NCI-H1436 (cell line): ENCODE results near the gene PTRH1.
"Not testable (repeated sequence)": the region's sequence is repeated elsewhere in the genome, so short reads cannot be mapped to it uniquely, and the experiment has no call there.

Experiments used
- DNase-seq: peaks from one replicate; lab custom pipeline; 2025; lab: John Stamatoyannopoulos, UW

PTRH1 gene

DNA sequence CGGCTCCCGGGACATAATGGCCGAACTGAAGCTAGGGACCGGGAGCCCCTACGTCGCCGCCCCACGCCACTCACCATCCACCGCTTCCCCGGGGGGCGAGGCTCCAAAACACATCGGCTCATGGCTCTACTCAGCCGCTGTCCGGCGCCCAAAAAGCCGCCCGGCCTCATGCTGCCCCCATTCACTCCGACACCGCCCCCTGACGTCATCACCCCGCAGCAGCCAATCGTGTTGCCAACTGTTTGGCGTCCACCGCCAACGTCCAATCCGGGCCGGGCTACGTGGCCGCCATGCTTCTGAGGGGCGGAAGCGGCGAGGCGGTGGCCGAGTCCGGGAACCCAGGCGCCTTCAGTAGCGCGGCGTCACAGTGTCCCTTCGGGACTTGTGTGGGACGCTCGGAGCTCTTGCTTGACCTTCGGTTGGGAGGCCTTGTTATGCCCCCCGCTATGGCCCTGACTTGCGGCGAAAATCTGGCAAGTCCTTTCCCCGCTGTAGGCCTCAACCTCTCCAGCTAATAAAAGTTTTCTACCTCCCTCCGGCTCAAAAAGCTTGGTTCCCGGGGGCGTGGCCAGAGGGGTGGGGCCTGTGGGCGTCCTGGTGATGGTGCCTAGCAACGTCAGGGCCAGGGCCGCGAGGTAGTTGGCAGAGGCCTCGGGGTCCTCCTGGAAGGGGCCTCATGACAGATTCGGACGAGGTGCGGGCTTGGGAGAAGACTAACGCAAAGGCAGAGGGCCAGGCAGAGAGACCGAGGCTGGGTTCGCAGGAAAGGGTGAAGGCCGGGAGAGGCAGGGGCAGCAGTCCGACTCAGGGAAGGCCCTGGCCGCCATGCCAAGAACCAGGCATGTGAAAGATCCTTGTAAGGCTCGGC, at the start of gene PTRH1, which contains the start of gene TTC16:
TSS of gene PTRH1 (minus strand) at position 194 of the 868 bp plus-strand sequence. CDS start at position 170, 24 bp downstream.
TSS of gene TTC16 (plus strand) at position 610 of the 868 bp plus-strand sequence. CDS start at position 677, 67 bp downstream.
- DNase-seq, result peak; percentile 92

- no peak for DNase-seq
Observed at GRCh38 chr9:127763918-127764384, 48.5 kb upstream of the PTRH1 start.

DNA sequence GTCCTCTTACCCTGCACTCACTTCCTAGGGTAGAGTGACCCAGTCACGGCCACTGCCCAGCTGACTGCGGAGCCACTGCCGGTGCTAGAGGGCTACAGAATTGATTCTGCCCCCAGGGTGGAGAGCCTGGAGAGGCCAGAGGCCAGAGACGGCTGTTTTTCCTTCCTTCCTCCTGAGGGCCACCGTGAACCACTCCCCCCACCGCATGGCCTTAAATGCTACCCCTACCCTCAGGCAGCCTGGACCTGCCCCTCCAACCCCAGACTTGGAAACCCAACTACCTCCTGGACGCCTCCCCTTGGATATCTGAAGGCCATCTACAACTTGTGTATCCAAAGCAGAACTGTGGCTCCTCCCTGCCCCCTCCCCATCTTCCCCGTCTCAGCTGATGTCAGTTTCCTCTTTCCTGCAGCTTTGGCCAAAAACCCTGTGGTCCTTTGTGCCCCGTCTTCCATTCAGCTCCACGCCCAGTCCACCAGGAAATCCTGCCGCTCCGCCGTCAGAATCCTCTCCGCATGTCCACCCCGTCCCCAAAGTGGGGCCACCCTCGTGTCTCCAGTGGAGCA, 46.7 kb upstream of the PTRH1 start:
- DNase-seq, result no peak

- DNase-seq, result no peak
Observed at GRCh38 chr9:127761491-127761956, 46.1 kb upstream of the PTRH1 start.

DNA sequence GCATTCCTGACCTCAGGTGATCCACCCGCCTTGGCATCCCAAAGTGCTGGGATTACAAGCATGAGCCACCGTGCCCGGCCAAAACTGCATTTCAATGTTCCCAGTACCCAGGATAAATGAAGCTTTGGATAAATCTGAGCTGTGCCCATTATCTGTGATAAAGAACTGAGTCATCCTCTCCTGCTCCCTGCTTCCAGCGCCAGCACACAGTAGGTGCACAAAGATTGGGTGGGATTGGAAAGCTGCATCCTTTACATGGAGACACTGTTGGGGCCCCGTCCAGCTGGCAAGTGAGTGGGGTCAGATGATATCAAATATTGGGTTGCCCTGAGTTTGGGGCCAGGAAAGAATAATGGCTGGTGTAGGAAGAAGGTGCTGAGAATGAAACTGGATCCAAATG, 45.6 kb upstream of the PTRH1 start:
- DNase-seq, result no peak

- DNase-seq, result no peak
Observed at GRCh38 chr9:127758843-127759242, 43.4 kb upstream of the PTRH1 start.

DNA sequence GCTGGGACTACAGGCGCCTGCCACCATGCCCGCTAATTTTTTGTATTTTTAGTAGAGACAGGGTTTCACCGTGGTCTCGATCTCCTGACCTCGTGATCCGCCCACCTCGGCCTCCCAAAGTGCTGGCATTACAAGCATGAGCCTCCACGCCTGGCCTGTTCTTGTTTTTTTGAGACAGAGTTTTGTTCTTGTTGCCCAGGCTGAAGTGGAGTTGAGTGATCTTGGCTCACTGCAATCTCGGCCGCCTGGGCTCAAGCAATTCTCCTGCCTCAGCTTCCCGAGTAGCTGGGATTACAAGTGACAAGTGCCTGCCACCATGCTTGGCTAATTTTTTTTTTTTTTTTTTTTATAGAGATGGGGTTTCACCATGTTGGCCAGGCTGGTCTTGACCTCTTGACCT, 41.3 kb upstream of the PTRH1 start:
- not testable (repeated sequence) for DNase-seq

DNA sequence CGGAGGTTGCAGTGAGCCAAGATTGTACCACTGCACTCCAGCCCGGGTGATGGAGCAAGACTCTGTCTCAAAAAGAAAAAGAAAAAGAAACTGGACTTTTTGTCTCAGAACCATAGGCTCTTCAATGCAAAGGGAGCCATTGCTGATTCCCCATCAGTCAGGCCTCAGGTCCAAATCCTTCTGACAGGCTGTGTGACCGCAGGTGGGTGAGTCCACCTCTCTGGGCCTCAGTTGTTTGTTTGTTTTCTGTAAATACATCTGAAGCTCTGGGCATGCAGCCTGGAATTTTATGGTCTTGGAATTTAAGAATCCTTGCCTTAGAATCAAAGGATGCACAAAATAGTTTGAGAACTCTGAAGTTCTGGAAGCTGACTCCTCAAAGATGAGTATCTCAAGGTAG, 40.8 kb upstream of the PTRH1 start:
- DNase-seq, result no peak

DNA sequence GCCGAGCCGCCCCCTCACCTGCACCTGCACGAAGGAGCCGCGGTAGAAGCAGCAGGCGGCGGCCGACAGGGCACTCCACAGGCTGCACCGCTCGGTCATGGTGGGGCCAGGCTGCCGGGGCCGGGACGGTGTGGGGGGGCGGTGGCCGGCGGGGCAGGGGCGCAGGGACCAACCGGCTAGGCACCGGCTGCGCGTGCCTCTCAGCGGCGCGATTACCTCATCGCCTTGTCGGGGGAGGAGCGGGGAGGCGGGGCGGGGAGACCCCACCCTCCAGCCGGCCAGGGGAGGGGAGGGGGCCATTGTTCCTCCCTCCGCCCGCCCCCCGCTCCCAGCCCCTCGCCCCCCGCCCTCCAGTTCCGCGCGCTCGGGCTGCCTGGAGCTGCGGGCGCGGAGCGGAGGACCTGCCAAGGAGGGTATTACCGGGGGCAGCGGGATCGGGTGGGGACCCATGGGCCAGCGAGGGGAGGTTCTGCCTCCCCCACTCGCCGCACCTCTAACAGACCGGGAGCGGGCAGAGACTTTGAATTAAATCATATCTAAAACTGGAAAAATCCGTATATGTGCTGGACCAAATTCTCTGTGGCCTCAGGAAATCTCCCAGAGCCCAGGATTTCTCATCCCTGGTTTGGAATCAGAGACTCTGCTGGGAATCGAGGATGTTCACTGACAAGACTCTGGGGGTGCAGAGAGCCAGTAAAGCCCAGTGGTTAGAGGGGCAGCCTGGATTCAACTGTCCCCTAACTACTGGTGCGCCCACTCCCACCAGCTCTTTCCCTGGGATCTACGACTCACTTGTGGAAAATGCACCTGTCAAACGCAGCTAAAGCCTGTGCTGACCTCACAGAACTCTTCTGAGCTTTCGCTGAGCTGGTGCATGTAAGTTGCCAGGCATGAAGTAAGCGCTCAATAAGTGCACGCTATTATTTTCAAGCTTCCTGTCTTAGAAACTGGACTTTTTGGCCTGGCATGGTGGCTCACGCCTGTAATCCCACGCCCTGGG, 39.9 kb upstream of the PTRH1 start:
- peak; percentile 46 for DNase-seq

- peak; percentile 23 for DNase-seq
Observed at GRCh38 chr9:127754099-127755060, 38.9 kb upstream of the PTRH1 start.

DNA sequence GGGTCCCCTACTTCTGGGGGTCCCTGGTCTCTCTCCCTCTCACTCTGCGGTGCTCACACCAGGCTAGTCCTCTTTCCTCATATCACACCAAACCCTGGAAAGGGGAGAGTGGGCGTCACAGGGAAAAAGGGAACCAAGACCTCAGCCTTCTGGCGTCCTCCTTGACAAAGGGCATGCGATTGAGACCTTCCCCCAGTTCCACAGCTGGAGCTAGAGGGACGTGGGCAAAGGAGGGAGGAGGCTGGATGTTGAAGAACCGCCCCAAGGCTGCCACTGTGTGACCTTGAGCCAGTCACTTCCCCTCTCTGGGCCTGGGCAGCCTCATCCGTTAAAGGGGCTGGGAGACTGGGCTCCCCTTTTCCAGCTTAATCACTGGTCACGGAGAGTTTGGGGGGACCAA, 38.2 kb upstream of the PTRH1 start:
- no peak for DNase-seq

GRCh38 chr9:127753148-127753547, 37.7 kb upstream of the PTRH1 start:
- no peak for DNase-seq

DNA sequence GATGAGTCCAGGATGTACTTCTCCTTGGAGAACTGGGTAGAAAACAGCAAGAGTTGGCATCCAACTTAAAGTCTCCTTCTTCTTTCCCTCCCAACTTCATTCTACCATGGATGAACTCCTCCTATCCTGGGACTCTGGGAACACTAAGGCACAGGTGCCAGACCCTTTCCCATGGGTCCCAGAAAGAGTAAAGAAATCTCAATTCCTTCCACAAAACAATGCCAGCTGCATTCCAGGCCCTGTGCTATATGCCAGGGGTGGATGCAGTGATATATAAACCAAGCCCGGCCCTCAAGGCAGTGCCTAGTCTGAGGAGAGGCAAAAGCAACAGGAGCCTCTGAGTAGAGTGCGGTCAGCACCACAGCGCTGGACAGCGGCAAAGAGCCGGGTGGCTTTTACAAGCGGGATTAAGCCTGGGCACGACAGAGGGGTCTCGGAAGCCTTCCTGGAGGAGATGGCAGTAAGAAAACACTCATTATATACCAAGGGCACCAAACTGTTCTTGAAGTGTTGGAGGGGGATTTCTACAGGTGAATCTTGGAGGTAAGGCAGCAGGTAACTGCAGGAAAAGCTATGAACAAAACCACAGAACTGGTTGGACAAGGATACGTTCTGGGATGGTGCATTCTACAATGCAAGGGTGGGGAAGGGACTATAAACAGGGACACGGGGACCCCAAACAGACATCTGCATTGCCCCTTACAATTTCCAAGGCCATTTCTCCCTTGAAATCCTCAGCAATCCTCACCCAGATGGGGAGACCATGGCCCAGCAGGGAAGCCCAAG, 36.0 kb upstream of the PTRH1 start:
- DNase-seq, result no peak

DNA sequence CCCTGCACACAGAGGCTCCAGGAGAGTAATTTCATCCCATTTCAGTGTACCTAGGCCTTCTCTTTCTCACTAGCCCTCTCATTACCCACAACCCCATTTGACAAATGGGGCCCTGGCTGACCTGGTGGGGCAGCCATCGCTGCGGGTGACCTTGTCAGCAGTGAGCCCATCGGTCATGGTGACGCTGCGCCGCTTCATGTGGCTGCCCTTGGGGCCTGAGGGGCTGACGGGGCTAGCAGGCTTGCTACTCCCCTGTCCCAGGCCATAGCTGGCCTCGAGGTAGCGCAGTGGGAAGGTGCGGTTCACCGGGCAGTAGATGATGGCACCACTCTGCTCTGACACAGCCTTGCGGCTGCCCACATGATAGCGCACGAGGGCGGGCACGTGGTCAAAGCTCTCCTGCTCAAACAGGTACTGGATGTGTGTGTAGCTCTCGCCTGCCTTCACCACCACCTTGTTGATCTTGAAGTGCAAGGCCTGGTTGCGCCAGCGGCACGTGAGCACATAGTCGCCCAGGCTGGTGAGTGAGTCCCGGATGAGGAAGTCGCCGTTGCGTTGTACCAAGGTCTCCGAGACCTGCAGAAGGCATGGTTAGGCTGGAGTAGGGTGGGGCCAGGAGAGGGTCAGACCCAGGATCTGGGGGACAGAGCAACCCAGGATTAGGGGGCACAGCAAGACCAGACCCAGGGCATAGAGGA, 33.8 kb upstream of the PTRH1 start:
- no peak for DNase-seq

DNA sequence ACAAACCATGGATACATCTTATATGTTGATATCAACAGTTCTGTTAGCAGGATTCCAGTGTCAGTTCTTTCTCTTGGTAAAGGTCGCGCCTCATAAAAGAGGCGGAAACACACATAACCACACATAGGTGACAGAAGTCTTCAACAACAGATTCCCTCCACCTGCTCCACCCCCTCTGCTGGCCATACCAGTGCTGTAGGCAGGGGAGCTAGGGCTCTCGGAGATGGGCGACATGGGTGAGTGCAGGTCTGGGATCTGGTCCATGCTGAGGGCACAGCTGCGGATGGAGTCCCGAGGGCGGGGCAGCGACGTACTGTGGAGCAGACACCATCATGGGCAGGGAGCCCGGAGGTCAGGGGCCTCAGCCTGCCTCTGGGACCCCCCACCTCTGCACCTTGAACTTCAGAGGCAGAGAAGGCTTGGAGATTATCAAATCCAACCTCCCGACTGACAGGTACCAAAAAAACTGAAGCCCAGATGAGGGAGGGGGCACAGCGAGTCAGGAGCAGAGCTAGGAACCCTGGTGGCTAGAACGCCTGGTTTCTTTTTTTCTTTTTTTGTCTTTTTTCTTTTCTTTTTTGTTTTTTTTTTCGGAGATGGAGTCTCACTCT, 31.6 kb upstream of the PTRH1 start:
- DNase-seq, result no peak

GRCh38 chr9:127744398-127745110, 29.1 kb upstream of the PTRH1 start:
- DNase-seq, result no peak

DNA sequence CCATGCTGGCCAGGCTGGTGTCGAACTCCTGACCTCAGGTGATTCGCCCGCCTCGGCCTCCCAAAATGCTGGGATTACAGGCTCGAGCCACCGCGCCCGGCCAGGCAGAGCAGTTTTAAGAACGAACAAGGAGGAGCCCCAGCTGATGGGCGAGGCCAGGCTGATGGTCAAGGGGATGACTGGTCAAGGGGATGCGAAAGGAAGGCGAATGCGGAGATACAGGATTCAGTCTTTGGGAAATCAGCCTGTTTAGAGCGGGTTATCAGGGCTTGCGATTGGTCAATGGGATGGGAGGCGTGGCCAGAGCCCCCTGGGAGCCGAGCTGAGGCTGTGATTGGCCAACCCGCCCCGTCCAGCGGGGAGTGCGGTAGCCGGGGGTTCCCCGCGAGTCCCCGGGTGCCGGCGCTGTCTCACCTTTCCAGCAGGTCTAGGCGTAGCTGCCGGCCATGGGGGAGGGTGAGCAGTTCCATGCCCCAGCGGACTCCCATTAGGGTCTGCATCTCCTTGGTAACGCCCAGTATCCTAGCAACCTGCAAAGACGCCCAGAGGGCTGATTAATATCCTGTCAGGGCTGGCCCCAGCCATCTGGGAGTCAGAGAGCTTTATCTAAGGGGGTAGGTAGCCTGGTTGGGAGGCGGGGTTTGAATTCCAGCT, 27.1 kb upstream of the PTRH1 start:
- DNase-seq, result peak; percentile 93
